H1 (cell line): Measurements from ENCODE around the gene SUPT20H. TPM values are rescaled to one million over a fixed set of nuclear protein-coding genes. Genes with fewer than 3 reads are reported as not detected.

Experiments
- CTCF ChIA-PET: fragments of 300-600 bp; sonication (Branson Sonifier 250); formaldehyde crosslinking; loops from one replicate; lab custom pipeline; 2021; ENCODE audit not compliant: partially characterized antibody; lab: Charles Lee
- POLR2A ChIA-PET: fragments of 300-600 bp; sonication (Branson Sonifier 250); formaldehyde crosslinking; loops from one replicate; lab custom pipeline; 2021; ENCODE audit warnings: inconsistent platforms; ENCODE audit not compliant: partially characterized antibody; lab: Charles Lee
- DNase-seq, 2 experiments: peaks; one replicate each; pipeline versions ENCODE4 v3.0.0 to v3.0.0-alpha.2; 2010 to 2022; ENCODE audit warnings: low spot score in 2 of 2, low read depth in 1 of 2, mixed read lengths in 1 of 2
- FAIRE-seq: peaks from 2 replicates; lab custom pipeline; 2011; peaks lifted over from hg19 to GRCh38; lab: Jason Lieb, UNC
- H2AFZ ChIP-seq: 2 replicates; pipeline ENCODE4 v1.8.1; 2012; ENCODE audit warnings: low read length, inconsistent platforms
- H2AK5ac ChIP-seq: 2 replicates; pipeline ENCODE4 v1.6.1; 2013; ENCODE audit warnings: low read depth, low read length
- H2BK120ac ChIP-seq: replicated peaks from 2 replicates; pipeline ENCODE3; 2013; ENCODE audit warnings: low read depth, low read length, inconsistent platforms
- H2BK12ac ChIP-seq: 2 replicates; pipeline ENCODE4 v1.6.1; 2013; ENCODE audit warnings: low read depth, low read length
- H2BK15ac ChIP-seq: 2 replicates; pipeline ENCODE4 v1.6.1; 2013; ENCODE audit warnings: low read length
- H2BK20ac ChIP-seq: 2 replicates; pipeline ENCODE4 v1.6.1; 2013; ENCODE audit warnings: low read length
- H2BK5ac ChIP-seq: 2 replicates; pipeline ENCODE4 v1.6.1; 2013; ENCODE audit warnings: low read depth, low read length
- H3K14ac ChIP-seq: 2 replicates; pipeline ENCODE4 v1.6.1; 2013; ENCODE audit warnings: inconsistent platforms; ENCODE audit not compliant: insufficient read length
- H3K18ac ChIP-seq: 2 replicates; pipeline ENCODE4 v1.6.1; 2013; ENCODE audit warnings: low read length; ENCODE audit errors: extremely low read depth
- H3K23ac ChIP-seq: 2 replicates; pipeline ENCODE4 v1.6.1; 2013; ENCODE audit warnings: inconsistent platforms; ENCODE audit not compliant: insufficient read length
- H3K23me2 ChIP-seq: 2 replicates; pipeline ENCODE4 v1.6.1; 2013; ENCODE audit warnings: low read depth, low read length
- H3K27ac ChIP-seq: 2 replicates; pipeline ENCODE4 v1.6.1; 2011; ENCODE audit warnings: low read depth, low read length, inconsistent platforms
- H3K27me3 ChIP-seq, 4 experiments: replicated peaks in 1 of 4; 1 replicate in 1 of 4; 2 replicates in 3 of 4; pipeline versions ENCODE4 v1.6.1 to v1.8.1; 2011 to 2013; ENCODE audit warnings: low read length in 3 of 4, mild to moderate bottlenecking in 3 of 4, inconsistent platforms in 2 of 4, mixed read lengths in 2 of 4, moderate library complexity in 1 of 4; ENCODE audit not compliant: control insufficient read depth in 3 of 4, insufficient read depth in 3 of 4; ENCODE audit errors: extremely low read depth in 1 of 4
- H3K36me3 ChIP-seq, 4 experiments: 2 replicates each; pipeline versions ENCODE4 v1.6.1 to v1.8.1; 2011 to 2013; ENCODE audit warnings: mild to moderate bottlenecking in 4 of 4, low read length in 3 of 4, moderate library complexity in 2 of 4, control low read depth in 1 of 4, inconsistent platforms in 1 of 4; ENCODE audit not compliant: insufficient read depth in 4 of 4, control insufficient read depth in 2 of 4
- H3K4ac ChIP-seq: replicated peaks from 2 replicates; pipeline ENCODE3; 2013; ENCODE audit warnings: low read length, low read depth, mixed read lengths, inconsistent platforms; ENCODE audit not compliant: insufficient read length
- H3K4me1 ChIP-seq, 4 experiments: replicated peaks in 1 of 4; 1 replicate in 1 of 4; 2 replicates in 3 of 4; pipeline versions ENCODE4 v1.6.1 to v1.8.1; 2011 to 2013; ENCODE audit warnings: low read length in 3 of 4, inconsistent platforms in 2 of 4, mixed read lengths in 1 of 4; ENCODE audit not compliant: insufficient read depth in 4 of 4, control insufficient read depth in 3 of 4
- H3K4me2 ChIP-seq, 2 experiments: 2 replicates each; pipeline versions ENCODE4 v1.6.1 to v1.8.1; 2011 to 2013; ENCODE audit warnings: low read depth in 2 of 2, low read length in 2 of 2, control low read depth in 1 of 2, inconsistent platforms in 1 of 2, mild to moderate bottlenecking in 1 of 2; ENCODE audit not compliant: insufficient read depth in 1 of 2
- H3K4me3 ChIP-seq, 4 experiments: fragments of 200-600, 300-600 bp in 1 of 4; sonication (generic), shearing (Covaris generic), sonication (Bioruptor Twin) in 1 of 4; 2 replicates each; pipeline versions ENCODE4 v1.5.1 to v1.8.1; 2011 to 2016; ENCODE audit warnings: low read length in 4 of 4, low read depth in 3 of 4, control low read depth in 2 of 4, inconsistent platforms in 2 of 4, mild to moderate bottlenecking in 2 of 4, mixed read lengths in 1 of 4, moderate library complexity in 1 of 4; ENCODE audit not compliant: insufficient read depth in 2 of 4; ENCODE audit errors: extremely low read depth in 1 of 4
- H3K56ac ChIP-seq: replicated peaks from 2 replicates; pipeline ENCODE3; 2013; ENCODE audit warnings: low read depth, mild to moderate bottlenecking, mixed read lengths, low read length, inconsistent platforms; ENCODE audit not compliant: insufficient read length
- H3K79me1 ChIP-seq: 2 replicates; pipeline ENCODE4 v1.6.1; 2013; ENCODE audit warnings: low read depth, low read length, control low read depth
- H3K79me2 ChIP-seq, 2 experiments: 2 replicates each; pipeline versions ENCODE4 v1.6.1 to v1.8.1; 2012 to 2013; ENCODE audit warnings: low read length in 2 of 2, mild to moderate bottlenecking in 2 of 2, inconsistent platforms in 1 of 2; ENCODE audit not compliant: insufficient read depth in 2 of 2, control insufficient read depth in 1 of 2
- H3K9ac ChIP-seq, 4 experiments: replicated peaks in 1 of 4; 1 replicate in 1 of 4; 2 replicates in 3 of 4; pipeline versions ENCODE4 v1.6.1 to v1.8.1; 2011 to 2013; ENCODE audit warnings: low read depth in 3 of 4, low read length in 3 of 4, control low read depth in 2 of 4, mild to moderate bottlenecking in 2 of 4, moderate library complexity in 2 of 4, inconsistent platforms in 1 of 4; ENCODE audit errors: extremely low read depth in 1 of 4
- H3K9me3 ChIP-seq, 2 experiments: 2 replicates each; pipeline versions ENCODE4 v1.6.1 to v1.8.1; 2012 to 2013; ENCODE audit warnings: mild to moderate bottlenecking in 2 of 2, moderate library complexity in 2 of 2, control low read depth in 1 of 2, inconsistent platforms in 1 of 2, low read depth in 1 of 2, low read length in 1 of 2, mixed read lengths in 1 of 2; ENCODE audit not compliant: insufficient read depth in 2 of 2
- H4K20me1 ChIP-seq, 2 experiments: replicated peaks in 1 of 2; 2 replicates each; pipeline versions ENCODE3 to v1.8.1; 2011 to 2013; ENCODE audit warnings: inconsistent platforms in 2 of 2, low read length in 2 of 2, mild to moderate bottlenecking in 1 of 2; ENCODE audit not compliant: insufficient read depth in 2 of 2, control insufficient read depth in 1 of 2
- H4K5ac ChIP-seq: 2 replicates; pipeline ENCODE4 v1.6.1; 2013; ENCODE audit warnings: low read length, low read depth, mixed read lengths, inconsistent platforms; ENCODE audit not compliant: insufficient read length
- H4K8ac ChIP-seq: 2 replicates; pipeline ENCODE4 v1.8.0; 2013; ENCODE audit warnings: mild to moderate bottlenecking, moderate library complexity, low read length, inconsistent platforms; ENCODE audit not compliant: insufficient read depth; ENCODE audit errors: extremely low read depth
- H4K91ac ChIP-seq: replicated peaks from 2 replicates; pipeline ENCODE3; 2013; ENCODE audit warnings: low read length, mixed read lengths, inconsistent platforms; ENCODE audit not compliant: insufficient read length
- EP300 ChIP-seq, 2 experiments: IDR thresholded peaks; 1 replicate in 1 of 2; 2 replicates in 1 of 2; pipeline ENCODE4 v1.6.1; 2011 to 2012; ENCODE audit warnings: low read depth in 2 of 2, low read length in 2 of 2, mild to moderate bottlenecking in 2 of 2, borderline replicate concordance in 1 of 2, inconsistent platforms in 1 of 2, moderate library complexity in 1 of 2
- EZH2 ChIP-seq: fragments of 200-600 bp; sonication (generic); IDR thresholded peaks from 2 replicates; pipeline ENCODE4 v1.7.1; 2012; ENCODE audit warnings: low read depth, mild to moderate bottlenecking, moderate library complexity, low read length, inconsistent platforms; ENCODE audit not compliant: severe bottlenecking
- GTF2F1 ChIP-seq: IDR thresholded peaks from 2 replicates; pipeline ENCODE4 v1.6.1; 2012; ENCODE audit warnings: low read depth, low read length, improper control_type of control experiment, borderline replicate concordance
- MAFK ChIP-seq: IDR thresholded peaks from 2 replicates; pipeline ENCODE4 v1.6.1; 2012; ENCODE audit warnings: low read depth, mild to moderate bottlenecking, improper control_type of control experiment, low read length
- NANOG ChIP-seq: IDR thresholded peaks from 2 replicates; pipeline ENCODE4 v1.6.1; 2011; ENCODE audit warnings: low read length, low read depth, mild to moderate bottlenecking, inconsistent platforms; ENCODE audit not compliant: insufficient read depth, poor library complexity, severe bottlenecking
- RBBP5 ChIP-seq: IDR thresholded peaks from 2 replicates; pipeline ENCODE4 v1.7.1; 2012; ENCODE audit warnings: low read depth, mild to moderate bottlenecking, inconsistent platforms, low read length, moderate library complexity, borderline replicate concordance
- RFX5 ChIP-seq: IDR thresholded peaks from 2 replicates; pipeline ENCODE4 v1.6.1; 2011; ENCODE audit warnings: low read depth, low read length, improper control_type of control experiment, borderline replicate concordance
- SUZ12 ChIP-seq: fragments of 200-600 bp; sonication (generic); IDR thresholded peaks from 2 replicates; pipeline ENCODE4 v1.6.1; 2012; ENCODE audit warnings: mild to moderate bottlenecking, inconsistent platforms, low read length, moderate library complexity, mixed read lengths
- TAF7 ChIP-seq: optimal IDR thresholded peaks from 2 replicates; pipeline ENCODE3; 2011; ENCODE audit warnings: low read depth, mild to moderate bottlenecking, inconsistent platforms, low read length, moderate library complexity, borderline replicate concordance
- WGBS, 2 experiments: shearing (Covaris generic) in 1 of 2; methylation state at CpG; one replicate each; pipeline versions ENCODE4 v1.1.6 to v1.1.7; 2013 to 2015; ENCODE audit warnings: low lambda C conversion rate in 2 of 2, mixed read lengths in 2 of 2, inconsistent platforms in 1 of 2, low coverage in 1 of 2, missing lambda C conversion rate in 1 of 2; ENCODE audit not compliant: insufficient replicate concordance in 2 of 2, insufficient coverage in 1 of 2, insufficient read length in 1 of 2; ENCODE audit errors: extremely low coverage in 1 of 2, missing lambda C conversion rate in 1 of 2; 5-methylcytosine and 5-hydroxymethylcytosine counted together
- polyA plus RNA-seq, 7 experiments: library from polyadenylated mRNA; depleted of rRNA in 3 of 7; stranded (reverse) in 5 of 7; unstranded in 2 of 7; fragments of >200 nt in 5 of 7; fragments of 200-250 nt in 2 of 7; gene quantifications; 1 replicate in 5 of 7; 2 replicates in 1 of 7; 4 replicates in 1 of 7; pipeline versions ENCODE4 v1.2.1 to v1.2.3, GENCODE V29; 2011 to 2013; ENCODE audit warnings: missing spikeins in 2 of 7, mixed read lengths in 2 of 7
- total RNA-seq: library from RNA; stranded (reverse); fragmentation: NEBNext Ultra II Directional; extraction: Animal tissue kit (Norgen Biotek cat#: 25700); gene quantifications from 2 replicates; pipeline ENCODE4 v1.2.1, GENCODE V29; 2021

The SUPT20H gene
- total and polyA plus RNA-seq, 2 of the 8 experiments (the other 6 are each of a cell fraction or from before 2014, with no cell fraction given), result 69.2 to 75.1 TPM

GRCh38 chr13:37011002-37011401 is 48.5 kb downstream of the SUPT20H start:
- CTCF ChIA-PET, result interaction anchor here (0.9 kb wide), 1 partner anchor 40 kb away, joined by 3 read pairs; no protein-coding TSS in a partner anchor
- Histone ChIP-seq H3K79me1 (no peaks in the 10 kb centered on the region), H3K14ac (no peak overlapping the region), H3K18ac (no peak overlapping the region), H3K27me3 (no peaks in the 10 kb centered on the region), H3K4me1 (peaks cover 0 to 3% (median 0%) of the 10 kb centered on the region in 4 experiments; a peak in 2 of 7 replicates), H2AFZ (no peak overlapping the region), H2AK5ac (no peak overlapping the region), H3K36me3 (peaks cover 14 to 71% (median 39%) of the 10 kb centered on the region in 4 experiments), H2BK20ac (no peak overlapping the region), H2BK12ac (no peak overlapping the region), H3K56ac (no peak overlapping the region), H4K20me1 (no peaks in the 10 kb centered on the region), H4K8ac (no peak overlapping the region), H2BK120ac (no peak overlapping the region), H2BK5ac (no peak overlapping the region), H3K23me2 (no peaks in the 10 kb centered on the region), H3K9me3 (no peaks in the 10 kb centered on the region), H3K4me3 (no peak overlapping the region), H3K27ac (no peak overlapping the region), H4K91ac (no peak overlapping the region), H3K79me2 (no peaks in the 10 kb centered on the region), H3K23ac (no peak overlapping the region), H3K9ac (no peak overlapping the region), H4K5ac (no peak overlapping the region), H3K4me2 (no peak overlapping the region), H2BK15ac (no peak overlapping the region), H3K4ac (no peak overlapping the region)
- POLR2A ChIA-PET, result interaction anchor here (0.8 to 7.6 kb wide), 5 partner anchors 11 to 32 kb away, joined by 3 to 59 read pairs (median 3); partner anchors contain the start of genes ALG5 and EXOSC8
- WGBS, 2 experiments, result 84% methylated on average over 1 of the region's 1 CpG; no CpG with 5 or more reads in 1 of the 2 experiments
- no peak for FAIRE-seq
- DNase-seq, result no peak
- no peak for TF ChIP-seq MAFK
- TF ChIP-seq EP300 (IDR thresholded peaks at IDR 0.05; ENCODE audit: borderline replicate concordance in 1 of 2, low read depth in 2 of 2, low read length in 2 of 2), result no peak
- no peak for TF ChIP-seq GTF2F1
- no peak for TF ChIP-seq EZH2
- TF ChIP-seq RFX5, result no peak
- TF ChIP-seq SUZ12, result no peak
- no peak for TF ChIP-seq NANOG
- TF ChIP-seq RBBP5, result no peak
- no peak for TF ChIP-seq TAF7
